Parathyroid adenoma (tissue), 2 donors: ENCODE results near the gene CASP8AP2.

Source experiments
- H2AFZ ChIP-seq: fragments of 300-600 bp; sonication (generic); one replicate; pipeline ENCODE4 v1.7.0; 2017; ENCODE audit warnings: antibody characterized with exemption, mild to moderate bottlenecking
- H3K27ac ChIP-seq: fragments of 300-600 bp; sonication (generic); one replicate; pipeline ENCODE4 v1.7.0; 2017
- H3K27me3 ChIP-seq: fragments of 300-600 bp; sonication (generic); one replicate; pipeline ENCODE4 v1.7.0; 2017; ENCODE audit warnings: low read length; ENCODE audit not compliant: control insufficient read depth, insufficient read depth
- H3K36me3 ChIP-seq: fragments of 300-600 bp; sonication (generic); one replicate; pipeline ENCODE4 v1.7.0; 2017; ENCODE audit warnings: low read length; ENCODE audit not compliant: control insufficient read depth, insufficient read depth
- H3K4me1 ChIP-seq: fragments of 300-600 bp; sonication (generic); one replicate; pipeline ENCODE4 v1.7.0; 2017; ENCODE audit warnings: control low read depth
- H3K4me2 ChIP-seq: fragments of 300-600 bp; sonication (generic); one replicate; pipeline ENCODE4 v1.7.0; 2017; ENCODE audit warnings: low read length
- H3K4me3 ChIP-seq: fragments of 300-600 bp; sonication (generic); one replicate; pipeline ENCODE4 v1.7.0; 2017; ENCODE audit warnings: low read depth, low read length
- H3K79me2 ChIP-seq: fragments of 300-600 bp; sonication (generic); one replicate; pipeline ENCODE4 v1.7.0; 2017; ENCODE audit warnings: control low read depth
- H3K9ac ChIP-seq: fragments of 300-600 bp; sonication (generic); one replicate; pipeline ENCODE4 v1.7.0; 2017; ENCODE audit warnings: mild to moderate bottlenecking
- H3K9me3 ChIP-seq: fragments of 300-600 bp; sonication (generic); one replicate; pipeline ENCODE4 v1.7.0; 2017; ENCODE audit warnings: low read length; ENCODE audit not compliant: control insufficient read depth
- TF ChIP-seq, protein P1 (sequence below): fragments of 300-600 bp; sonication (generic); IDR thresholded peaks from one replicate; pipeline ENCODE4 v1.7.0; 2017; ENCODE audit warnings: antibody characterized with exemption, mild to moderate bottlenecking
- donor health status: primary hyperparathyroidism.

CASP8AP2 gene

DNA sequence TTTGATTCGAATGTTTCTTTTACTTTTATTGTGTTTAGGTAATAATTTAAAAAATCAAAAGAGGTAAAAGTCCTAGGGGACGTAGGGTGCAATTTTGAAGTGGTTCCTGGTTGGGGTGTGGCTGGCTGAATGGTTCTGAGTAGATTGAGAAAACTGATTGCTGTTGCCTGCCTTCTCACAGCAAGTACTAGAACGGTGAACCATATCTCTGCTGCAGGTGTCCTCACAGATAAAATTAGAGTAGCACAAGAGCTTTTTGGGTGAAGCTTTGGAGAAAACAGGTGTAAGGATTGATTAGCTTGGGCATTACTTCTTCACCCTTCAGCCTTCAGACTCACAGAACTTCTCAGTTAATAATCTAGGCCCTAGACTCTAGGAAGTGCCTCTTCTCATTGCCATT, 44.8 kb downstream of the CASP8AP2 start:
- Histone ChIP-seq H3K79me2 (no peaks in the 10 kb centered on the region), H3K4me1 (no peaks in the 10 kb centered on the region), H3K4me2 (no peak overlapping the region), H3K36me3 (no peaks in the 10 kb centered on the region), H3K27ac (no peak overlapping the region), H3K9ac (no peak overlapping the region), H2AFZ (no peak overlapping the region), H3K4me3 (no peak overlapping the region), H3K9me3 (no peaks in the 10 kb centered on the region), H3K27me3 (no peaks in the 10 kb centered on the region)
- TF ChIP-seq, protein P1, sequence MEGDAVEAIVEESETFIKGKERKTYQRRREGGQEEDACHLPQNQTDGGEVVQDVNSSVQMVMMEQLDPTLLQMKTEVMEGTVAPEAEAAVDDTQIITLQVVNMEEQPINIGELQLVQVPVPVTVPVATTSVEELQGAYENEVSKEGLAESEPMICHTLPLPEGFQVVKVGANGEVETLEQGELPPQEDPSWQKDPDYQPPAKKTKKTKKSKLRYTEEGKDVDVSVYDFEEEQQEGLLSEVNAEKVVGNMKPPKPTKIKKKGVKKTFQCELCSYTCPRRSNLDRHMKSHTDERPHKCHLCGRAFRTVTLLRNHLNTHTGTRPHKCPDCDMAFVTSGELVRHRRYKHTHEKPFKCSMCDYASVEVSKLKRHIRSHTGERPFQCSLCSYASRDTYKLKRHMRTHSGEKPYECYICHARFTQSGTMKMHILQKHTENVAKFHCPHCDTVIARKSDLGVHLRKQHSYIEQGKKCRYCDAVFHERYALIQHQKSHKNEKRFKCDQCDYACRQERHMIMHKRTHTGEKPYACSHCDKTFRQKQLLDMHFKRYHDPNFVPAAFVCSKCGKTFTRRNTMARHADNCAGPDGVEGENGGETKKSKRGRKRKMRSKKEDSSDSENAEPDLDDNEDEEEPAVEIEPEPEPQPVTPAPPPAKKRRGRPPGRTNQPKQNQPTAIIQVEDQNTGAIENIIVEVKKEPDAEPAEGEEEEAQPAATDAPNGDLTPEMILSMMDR = no peak

DNA sequence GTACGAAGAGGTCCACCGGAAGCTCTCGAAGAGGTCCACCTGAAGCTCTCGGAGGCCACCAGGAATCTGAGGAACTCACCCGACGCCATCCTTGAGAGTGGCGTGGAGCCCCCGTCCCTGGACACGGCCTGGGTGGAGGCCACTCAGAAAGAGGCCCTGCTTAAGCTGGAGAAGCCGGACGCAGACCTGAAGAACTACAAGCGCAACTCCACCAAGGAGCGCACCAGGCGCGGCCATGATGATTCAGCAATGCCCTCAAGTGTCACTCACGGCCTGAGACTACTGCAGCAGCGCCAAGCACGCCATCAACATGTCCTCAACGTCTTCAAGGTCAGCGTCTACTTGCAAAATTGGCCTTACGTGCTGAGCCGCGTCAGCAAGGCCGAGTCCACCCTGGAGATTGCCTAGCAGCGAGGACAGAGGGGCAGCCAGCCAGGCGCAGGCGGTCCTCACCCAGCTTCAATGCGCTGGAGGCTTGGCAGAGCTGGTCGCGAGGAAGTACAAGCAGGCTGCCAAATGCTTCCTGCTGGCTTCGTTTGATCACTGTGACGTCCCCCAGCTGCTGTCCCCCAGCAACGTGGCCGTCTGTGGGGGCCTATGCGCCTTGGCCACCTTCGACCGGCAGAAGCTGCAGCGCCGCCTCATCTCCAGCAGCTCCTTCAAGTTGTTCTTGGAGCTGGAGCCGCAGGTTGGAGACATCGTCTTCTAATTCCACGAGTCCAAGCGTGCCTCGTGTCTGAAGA, 56.9 kb downstream of the CASP8AP2 start:
- Histone ChIP-seq H3K36me3 (no peaks in the 10 kb centered on the region), H3K27ac (no peak overlapping the region), H3K4me2 (no peak overlapping the region), H2AFZ (no peak overlapping the region), H3K4me3 (no peak overlapping the region), H3K79me2 (no peaks in the 10 kb centered on the region), H3K27me3 (no peaks in the 10 kb centered on the region), H3K4me1 (no peaks in the 10 kb centered on the region), H3K9ac (no peak overlapping the region), H3K9me3 (no peaks in the 10 kb centered on the region)
- TF ChIP-seq, protein P1 = no peak

DNA sequence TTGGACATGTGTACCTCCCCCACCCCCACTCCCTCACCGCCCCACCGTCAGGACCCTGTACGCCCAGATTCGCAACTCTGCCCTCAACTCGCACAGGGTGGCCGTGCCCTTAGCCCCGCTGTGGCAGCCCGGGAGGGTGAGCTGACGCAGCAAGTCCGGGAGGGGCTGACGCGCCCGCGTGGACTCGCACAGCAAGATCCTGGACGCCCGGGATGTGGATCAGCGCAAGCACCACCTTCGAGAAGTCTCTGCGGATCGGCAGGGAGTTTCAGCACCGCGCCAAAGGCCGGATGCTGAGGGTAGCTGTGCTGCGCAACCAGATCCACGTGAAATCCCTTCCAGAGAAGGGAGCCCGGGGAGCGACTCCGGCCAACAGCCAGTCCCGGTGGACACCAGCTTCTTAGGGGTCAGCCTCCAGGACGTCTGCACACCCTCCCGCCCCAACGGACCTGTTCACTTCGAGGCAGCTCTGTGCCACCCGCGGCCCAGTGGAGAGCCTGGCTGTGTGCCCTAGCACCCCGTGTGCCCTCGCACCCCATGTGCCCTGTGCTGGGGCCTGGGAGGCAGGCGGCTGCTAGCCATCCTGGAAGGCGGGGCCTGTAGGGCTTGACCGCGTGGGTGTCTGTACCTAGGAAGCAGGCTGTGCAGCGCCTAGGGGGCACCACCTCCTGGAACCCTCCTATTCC, 57.9 kb downstream of the CASP8AP2 start:
- TF ChIP-seq, protein P1 = no peak
- Histone ChIP-seq H3K9ac (no peak overlapping the region), H3K4me3 (no peak overlapping the region), H3K9me3 (no peaks in the 10 kb centered on the region), H3K4me1 (no peaks in the 10 kb centered on the region), H3K27me3 (no peaks in the 10 kb centered on the region), H3K4me2 (no peak overlapping the region), H3K27ac (no peak overlapping the region), H3K79me2 (no peaks in the 10 kb centered on the region), H3K36me3 (no peaks in the 10 kb centered on the region), H2AFZ (peak overlapping the region; percentile 56)

DNA sequence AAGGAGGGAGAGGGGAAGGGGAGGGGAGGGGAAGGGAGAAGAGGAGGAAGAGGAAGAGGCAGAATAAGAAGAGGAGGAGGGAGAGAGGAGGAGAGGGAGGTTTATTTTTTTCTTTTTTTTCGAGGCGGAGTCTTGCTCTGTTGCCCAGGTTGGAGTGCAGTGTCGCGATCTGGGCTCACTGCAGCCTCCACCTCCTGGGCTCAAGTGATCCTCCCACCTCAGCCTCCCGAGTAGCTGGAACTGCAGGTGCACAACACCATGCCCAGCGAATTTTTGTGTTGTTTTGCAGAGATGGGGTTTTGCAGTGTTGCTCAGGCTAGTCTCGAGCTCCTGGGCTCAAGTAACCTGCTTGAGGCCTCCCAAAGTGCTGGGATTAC, 58.4 kb downstream of the CASP8AP2 start:
- no peaks in the 10 kb centered on the region for H3K79me2 ChIP-seq
- H3K4me1 ChIP-seq = no peaks in the 10 kb centered on the region
- H3K36me3 ChIP-seq = no peaks in the 10 kb centered on the region
- H3K27ac ChIP-seq = no peak overlapping the region
- H2AFZ ChIP-seq = peak overlapping the region; percentile 56
- no peak overlapping the region for H3K9ac ChIP-seq
- H3K4me3 ChIP-seq = no peak overlapping the region
- TF ChIP-seq, protein P1 = no peak
- H3K4me2 ChIP-seq = no peak overlapping the region
- no peaks in the 10 kb centered on the region for H3K9me3 ChIP-seq
- H3K27me3 ChIP-seq = no peaks in the 10 kb centered on the region
